Fibroblast of skin of right quadriceps (primary cell): ENCODE results near the gene PPIAL4G.
A peak's percentile ranks its signal among the peaks of the same experiment; 100 is the strongest.
"Not testable (repeated sequence)": the region's sequence is repeated elsewhere in the genome, so short reads cannot be mapped to it uniquely, and the experiment has no call there.

Source experiments
- DNase-seq: peaks from one replicate; pipeline ENCODE4 v3.0.0-alpha.2; 2013

The PPIAL4G gene

GRCh38 chr1:148483029-148483428, at the start of gene PPIAL4G:
TSS of gene PPIAL4G (minus strand) at chr1:148483302. CDS start at chr1:148483252, 50 bp downstream.
- not testable (repeated sequence) for DNase-seq

GRCh38 chr1:148532158-148532557, 49.1 kb upstream of the PPIAL4G start:
- DNase-seq: not testable (repeated sequence)

DNA sequence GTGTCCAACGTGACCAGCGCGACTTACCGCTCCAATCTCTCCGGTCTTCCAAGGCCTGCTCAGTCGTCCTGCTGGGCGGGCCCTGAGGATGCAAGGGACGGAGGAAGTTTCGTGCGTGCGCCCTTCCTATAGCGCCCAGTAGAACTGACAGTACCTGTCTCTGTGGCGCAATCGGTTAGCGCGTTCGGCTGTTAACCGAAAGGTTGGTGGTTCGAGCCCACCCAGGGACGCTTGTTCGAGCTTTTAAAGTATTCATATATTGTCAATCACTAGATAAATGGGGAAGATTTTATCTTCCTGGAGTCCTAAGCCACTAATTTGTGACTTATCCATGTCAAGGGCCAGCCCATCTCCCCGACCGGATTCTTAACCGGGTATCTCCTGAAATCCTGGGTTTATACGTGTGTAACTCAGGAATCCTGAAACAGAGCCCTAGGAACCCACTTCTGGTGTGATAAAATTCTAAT, 46.0 kb upstream of the PPIAL4G start:
- peak; percentile 76 for DNase-seq

- DNase-seq: not testable (repeated sequence)
Measured at GRCh38 chr1:148528591-148528990, 45.5 kb upstream of the PPIAL4G start.

GRCh38 chr1:148526587-148526986, 43.5 kb upstream of the PPIAL4G start:
- not testable (repeated sequence) for DNase-seq

DNA sequence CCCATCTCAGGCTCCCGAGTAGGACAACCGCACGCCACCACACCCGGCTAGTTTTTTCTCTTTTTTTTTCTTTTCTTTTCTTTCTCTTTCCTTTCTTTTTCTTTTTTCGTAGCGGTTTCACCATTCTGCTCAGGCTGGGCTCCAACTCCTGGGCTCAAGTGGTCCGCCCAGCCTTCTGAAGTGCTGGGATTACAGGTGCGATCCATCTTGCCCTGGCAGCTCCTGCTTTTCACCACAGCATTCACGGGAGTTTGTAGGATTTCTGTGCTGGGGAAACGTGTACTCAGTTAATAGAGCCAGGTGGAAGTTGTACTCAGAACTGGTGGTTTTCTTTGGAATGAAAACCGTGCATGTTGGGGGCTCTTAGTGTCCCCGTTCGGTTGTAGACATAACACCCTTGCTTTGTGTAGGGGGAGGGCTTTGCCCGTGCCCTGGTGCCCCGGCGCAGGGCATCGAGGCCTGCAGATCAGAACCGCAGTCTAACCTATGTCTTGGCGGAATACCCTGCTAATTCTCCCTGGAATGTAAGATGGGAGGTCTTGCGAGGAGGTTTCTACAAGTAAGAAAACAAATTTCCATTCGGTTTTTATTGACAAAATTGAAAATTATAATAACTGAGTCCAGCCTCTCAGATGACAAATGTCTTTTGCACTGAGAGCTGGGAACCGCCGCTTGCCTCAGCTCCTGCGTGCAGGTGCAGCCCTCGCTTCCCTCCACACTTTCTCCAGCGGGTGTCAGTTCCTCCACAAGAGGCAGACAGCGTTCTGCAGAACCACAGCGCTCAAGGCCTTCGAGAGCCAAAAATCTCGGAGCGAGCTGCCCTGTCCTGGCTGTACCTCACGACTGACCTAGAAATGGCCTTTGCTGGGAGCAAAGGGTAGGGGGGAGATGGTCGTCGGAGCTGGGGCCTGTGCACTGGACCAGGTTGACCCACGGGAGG, 40.4 kb upstream of the PPIAL4G start:
- not testable (repeated sequence) for DNase-seq

- peak; percentile 99 for DNase-seq
Measured at GRCh38 chr1:148522561-148523204, 39.6 kb upstream of the PPIAL4G start.

DNA sequence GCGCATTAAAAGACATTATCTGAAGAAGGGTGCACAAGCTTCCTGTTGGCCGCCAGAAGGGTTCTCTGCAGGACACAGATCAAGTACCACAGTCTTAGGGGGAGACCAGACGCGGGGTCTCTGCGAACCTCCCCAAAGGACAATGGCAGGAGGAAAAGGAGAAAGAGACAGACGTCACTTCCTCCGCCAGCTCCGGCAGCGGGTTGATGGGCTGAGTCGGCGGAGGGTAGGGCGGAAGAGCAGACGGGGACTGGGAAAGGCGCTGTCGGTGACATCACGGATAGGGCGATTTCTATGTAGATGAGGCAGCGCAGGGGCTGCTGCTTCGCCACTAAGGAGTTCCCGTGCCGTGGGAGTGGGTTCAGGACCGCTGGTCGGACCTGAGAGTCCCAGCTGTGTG, 39.0 kb upstream of the PPIAL4G start:
- DNase-seq: peak; percentile 89

GRCh38 chr1:148514310-148514709, 31.2 kb upstream of the PPIAL4G start:
- DNase-seq: not testable (repeated sequence)

DNA sequence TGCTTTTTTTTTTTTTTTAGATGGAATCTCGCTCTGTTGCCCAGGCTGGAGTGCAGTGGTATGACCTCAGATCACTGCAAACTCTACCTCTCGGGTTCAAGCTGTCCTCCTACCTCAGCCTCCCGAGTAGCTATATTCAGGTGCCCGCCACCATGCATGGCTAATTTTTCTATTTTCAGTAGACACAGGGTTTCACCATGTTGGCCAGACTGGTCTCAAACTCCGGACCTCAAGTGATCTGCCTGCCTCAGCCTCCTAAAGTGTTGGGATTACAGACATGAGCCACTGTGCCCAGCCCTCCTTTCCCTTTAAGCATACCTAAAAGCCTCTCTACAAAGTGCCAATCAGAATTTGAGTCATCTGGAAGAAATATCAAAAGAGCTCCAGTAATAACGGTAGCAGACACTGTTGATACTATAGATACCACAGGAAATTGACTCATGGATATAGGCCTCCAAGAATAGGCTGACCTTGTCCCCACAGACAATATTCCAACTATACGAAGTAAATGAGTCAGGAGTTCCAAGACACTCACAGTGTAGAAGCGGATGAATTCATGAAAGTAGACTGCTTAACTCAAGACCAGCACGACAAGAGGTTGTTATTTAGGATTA, 29.6 kb upstream of the PPIAL4G start:
- peak; percentile 50 for DNase-seq

DNA sequence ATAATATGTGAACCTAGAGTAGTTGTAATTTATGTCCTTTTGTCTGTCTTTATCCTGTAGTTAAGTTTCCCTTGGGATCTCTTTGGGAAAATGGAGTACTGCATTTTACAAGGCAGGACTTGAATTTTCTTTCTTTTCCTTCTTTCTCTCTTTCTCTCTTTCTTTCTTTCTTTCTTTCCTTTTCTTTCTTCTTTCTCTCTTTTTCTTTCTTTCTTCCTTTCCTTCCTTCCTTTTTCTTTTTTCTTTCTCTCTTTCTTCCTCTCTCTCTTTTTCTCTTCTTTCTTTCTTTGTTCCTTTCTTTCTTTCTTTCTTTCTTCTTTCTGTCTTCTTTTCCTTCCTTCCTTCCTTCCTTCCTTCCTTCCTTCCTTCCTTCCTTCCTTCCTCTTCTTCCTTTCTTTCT, 10.8 kb upstream of the PPIAL4G start:
- not testable (repeated sequence) for DNase-seq

- DNase-seq: not testable (repeated sequence)
Measured at GRCh38 chr1:148481134-148481533, 2.0 kb downstream of the PPIAL4G start.

GRCh38 chr1:148459694-148460093, 23.4 kb downstream of the PPIAL4G start:
- not testable (repeated sequence) for DNase-seq

GRCh38 chr1:148458901-148459581, 24.1 kb downstream of the PPIAL4G start:
- not testable (repeated sequence) for DNase-seq

DNA sequence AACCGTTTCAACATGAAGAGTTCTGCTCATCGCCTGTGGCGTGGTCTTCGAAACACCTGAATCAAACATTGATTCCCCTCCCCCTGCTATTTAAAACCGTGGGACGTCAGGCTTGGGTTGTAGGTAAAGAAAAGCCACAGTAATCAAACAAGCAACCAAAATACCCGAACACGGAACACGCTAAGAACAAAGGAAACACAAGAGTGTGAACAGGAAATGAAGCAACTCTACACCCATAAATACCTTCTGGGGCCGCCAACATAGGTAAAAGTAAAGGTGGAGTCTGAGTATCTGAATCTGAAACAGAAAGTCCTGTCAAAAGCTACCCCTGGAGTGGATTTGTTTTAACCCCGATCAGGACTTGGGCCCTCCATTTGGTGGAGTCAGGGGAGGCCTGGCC, 24.7 kb downstream of the PPIAL4G start:
- DNase-seq: not testable (repeated sequence)

- DNase-seq: peak; percentile 45
Measured at GRCh38 chr1:148452845-148453244, 30.3 kb downstream of the PPIAL4G start.

DNA sequence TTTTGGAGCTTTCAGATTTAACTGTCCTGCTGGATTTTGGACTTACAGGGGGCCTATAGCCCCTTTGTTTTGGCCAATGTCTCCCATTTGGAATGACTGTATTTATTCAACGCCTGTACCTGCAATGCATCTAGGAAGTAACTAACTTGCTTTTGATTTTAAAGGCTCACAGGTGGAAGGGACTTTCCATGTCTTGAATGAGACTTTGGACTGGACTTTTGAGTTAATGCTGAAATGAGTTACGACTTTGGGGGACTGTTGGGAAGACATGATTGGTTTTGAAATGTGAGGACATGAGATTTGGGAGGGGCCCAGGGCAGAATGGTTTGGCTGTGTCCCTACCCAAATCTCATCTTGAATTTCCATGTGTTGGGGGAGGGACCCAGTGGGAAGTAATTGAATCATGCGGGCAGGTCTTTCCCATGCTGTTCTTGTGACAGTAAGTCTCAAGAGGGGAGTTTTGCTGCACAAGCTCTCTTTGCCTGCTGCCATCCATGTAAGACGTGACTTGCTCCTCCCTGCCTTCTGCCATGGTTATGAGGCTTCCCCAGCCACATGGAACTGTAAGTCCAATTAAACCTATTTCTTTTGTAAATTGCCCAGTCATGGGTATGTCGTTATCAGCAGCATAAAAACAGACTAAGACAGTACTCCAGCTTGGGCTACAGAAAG, 43.3 kb downstream of the PPIAL4G start:
- not testable (repeated sequence) for DNase-seq

DNA sequence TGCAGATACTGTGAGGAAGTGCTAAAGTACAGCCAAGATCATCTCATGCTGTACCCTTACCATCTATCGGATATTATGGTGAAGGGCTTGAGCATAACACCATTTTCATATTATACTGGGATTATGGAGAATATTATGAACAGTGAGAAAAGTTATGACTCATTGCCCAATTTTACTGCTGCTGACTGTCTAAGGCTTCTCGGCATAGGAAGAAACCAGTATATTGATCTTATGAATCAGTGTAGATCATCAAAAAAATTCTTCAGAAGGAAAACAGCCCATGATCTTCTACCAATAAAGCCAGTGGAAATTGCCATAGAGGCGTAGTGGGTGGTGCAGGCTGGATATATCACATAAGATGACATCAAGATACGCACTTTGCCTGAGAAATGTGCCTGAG, 47.7 kb downstream of the PPIAL4G start:
- DNase-seq: no peak

GRCh38 chr1:148434832-148435231, 48.3 kb downstream of the PPIAL4G start:
- DNase-seq: no peak

- DNase-seq: not testable (repeated sequence)
Measured at GRCh38 chr1:148432916-148433317, 50.2 kb downstream of the PPIAL4G start.
